ENCODE measurements around the gene ITGAD. TPM values are rescaled to one million over a fixed set of nuclear protein-coding genes. Genes with fewer than 3 reads are reported as not detected.
A peak's percentile ranks its signal among the peaks of the same experiment; 100 is the strongest.

Gene ITGAD
- total and polyA plus RNA-seq, 2 of the 13 experiments (the other 11 are each of a cell fraction or from before 2014, with no cell fraction given), result not detected

GRCh38 chr16:31382485-31383161, 10.5 kb upstream of the ITGAD start (continued):
- TF ChIP-seq KIAA2018 (CRISPR knock-in tag; IDR thresholded peaks at IDR 0.05; ENCODE audit: borderline replicate concordance) (no peak), HES4 (CRISPR knock-in tag; IDR thresholded peaks at IDR 0.05; ENCODE audit: borderline replicate concordance) (no peak), SKI (IDR thresholded peaks at IDR 0.05; ENCODE audit: partially characterized antibody) (no peak), CEBPB (IDR thresholded peaks at IDR 0.05; ENCODE audit: borderline replicate concordance, low read depth, low read length) (peak; percentile 91), RNF2 (conservative IDR thresholded peaks at IDR 0.05; ENCODE audit: low read depth) (no peak), ZNF143 (CRISPR knock-in tag; IDR thresholded peaks at IDR 0.05) (no peak), SP140L (CRISPR knock-in tag; IDR thresholded peaks at IDR 0.05; ENCODE audit: borderline replicate concordance) (no peak), THRA (CRISPR knock-in tag; IDR thresholded peaks at IDR 0.05; ENCODE audit: borderline replicate concordance) (0 out of 2 replicates have a peak, but pooled peaks have one; percentile 27), ATF3 (CRISPR knock-in tag; IDR thresholded peaks at IDR 0.05) (no peak), GABPB1 (CRISPR knock-in tag; IDR thresholded peaks at IDR 0.05) (peak; percentile 31; the same call in 1 of the 2 replicates), TRIM24 (CRISPR knock-in tag; IDR thresholded peaks at IDR 0.05) (no peak), ETS1 (CRISPR knock-in tag; IDR thresholded peaks at IDR 0.05) (0 out of 2 replicates have a peak, but pooled peaks have one; percentile 53), ZSCAN9 (CRISPR knock-in tag; IDR thresholded peaks at IDR 0.05; ENCODE audit: borderline replicate concordance) (no peak), NR2F2 (IDR thresholded peaks at IDR 0.05; ENCODE audit: borderline replicate concordance, low read depth) (no peak), NCOA1 (CRISPR knock-in tag; IDR thresholded peaks at IDR 0.05) (no peak), DZIP1 (CRISPR knock-in tag; IDR thresholded peaks at IDR 0.05) (no peak)

All from HepG2 (cell line).